ENCODE results near the gene KRTAP5-2. TPM values are rescaled to one million over a fixed set of nuclear protein-coding genes. Genes with fewer than 3 reads are reported as not detected.

Gene KRTAP5-2
- total and polyA plus RNA-seq, 2 of the 8 experiments (the other 6 are each of a cell fraction or from before 2014, with no cell fraction given): not detected

- Histone ChIP-seq H2BK120ac (replicated peaks; ENCODE audit: low read depth, low read length) (no peak overlapping the region), H3K9me3 (ENCODE audit: insufficient read depth in 2 of 2, low read depth in 1 of 2, low read length in 1 of 2) (no peaks in the 10 kb centered on the region), H3K23ac (ENCODE audit: insufficient read length) (no peak overlapping the region), H2BK5ac (ENCODE audit: low read depth, low read length) (no peak overlapping the region), H4K8ac (ENCODE audit: extremely low read depth, insufficient read depth, low read length) (no peak overlapping the region), H3K14ac (ENCODE audit: insufficient read length) (no peak overlapping the region), H3K79me1 (ENCODE audit: low read depth, low read length) (no peaks in the 10 kb centered on the region), H3K18ac (ENCODE audit: extremely low read depth, low read length) (peak overlapping the region; percentile 32; the same call in 1 of the 2 replicates), H3K56ac (replicated peaks; ENCODE audit: insufficient read length, low read depth, low read length) (no peak overlapping the region), H2AK5ac (ENCODE audit: low read depth, low read length) (no peak overlapping the region), H2BK15ac (ENCODE audit: low read length) (no peak overlapping the region), H4K91ac (replicated peaks; ENCODE audit: insufficient read length, low read length) (no peak overlapping the region), H3K79me2 (ENCODE audit: control insufficient read depth in 1 of 2, insufficient read depth in 2 of 2, low read length in 2 of 2) (no peaks in the 10 kb centered on the region), H3K4me2 (ENCODE audit: insufficient read depth in 1 of 2, low read depth in 2 of 2, low read length in 2 of 2) (peak overlapping the region; percentile 2 to 43; a peak in 3 of 4 replicates), H3K4me3 (ENCODE audit: extremely low read depth in 1 of 4, insufficient read depth in 2 of 4, low read depth in 3 of 4, low read length in 4 of 4) (peak overlapping the region in 1 of 4 experiments; percentile 48; a peak in 2 of 8 replicates), H3K36me3 (ENCODE audit: control insufficient read depth in 2 of 4, insufficient read depth in 4 of 4, low read length in 3 of 4) (no peaks in the 10 kb centered on the region; a peak in 1 of 8 replicates), H3K27ac (ENCODE audit: low read depth, low read length) (no peak overlapping the region), H3K23me2 (ENCODE audit: low read depth, low read length) (peaks cover 5% of the 10 kb centered on the region; the same call in 1 of the 2 replicates), H3K4me1 (replicated peaks in 1 of 4; ENCODE audit: control insufficient read depth in 3 of 4, insufficient read depth in 4 of 4, low read length in 3 of 4) (peaks cover 8 to 47% (median 39%) of the 10 kb centered on the region in 4 experiments), H4K20me1 (replicated peaks in 1 of 2; ENCODE audit: control insufficient read depth in 1 of 2, insufficient read depth in 2 of 2, low read length in 2 of 2) (peaks cover 2 to 14% of the 10 kb centered on the region in 2 experiments), H2BK20ac (ENCODE audit: low read length) (no peak overlapping the region), H3K4ac (replicated peaks; ENCODE audit: insufficient read length, low read depth, low read length) (no peak overlapping the region), H2BK12ac (ENCODE audit: low read depth, low read length) (no peak overlapping the region; the same call in 1 of the 2 replicates), H2AFZ (ENCODE audit: low read length) (no peak overlapping the region), H4K5ac (ENCODE audit: insufficient read length, low read depth, low read length) (no peak overlapping the region), H3K27me3 (replicated peaks in 1 of 4; ENCODE audit: control insufficient read depth in 3 of 4, extremely low read depth in 1 of 4, insufficient read depth in 3 of 4, low read length in 3 of 4) (peaks cover 18 to 55% (median 47%) of the 10 kb centered on the region in 4 experiments), H3K9ac (replicated peaks in 1 of 4; ENCODE audit: extremely low read depth in 1 of 4, low read depth in 3 of 4, low read length in 3 of 4) (no peak overlapping the region)
- ChIA-PET CTCF (ENCODE audit: partially characterized antibody) (interaction anchor here (0.7 to 9.6 kb wide), 6 partner anchors 9 to 750 kb away, joined by 3 to 140 read pairs (median 19); partner anchors contain the start of gene DUSP8), POLR2A (ENCODE audit: partially characterized antibody) (interaction anchor here (0.7 to 7.0 kb wide), 4 partner anchors 8 to 204 kb away, joined by 3 to 60 read pairs (median 32); no protein-coding TSS in a partner anchor)
- no peak for FAIRE-seq
- TF ChIP-seq ATF3 (IDR thresholded peaks at IDR 0.05; ENCODE audit: insufficient read depth, low read depth, low read length): no peak
- no peak for TF ChIP-seq SIX5 (IDR thresholded peaks at IDR 0.05; ENCODE audit: low read depth, low read length)
- TF ChIP-seq TAF1 (IDR thresholded peaks at IDR 0.05; ENCODE audit: low read depth, low read length): no peak
- TF ChIP-seq BRCA1 (IDR thresholded peaks at IDR 0.05; ENCODE audit: low read depth, low read length): no peak
- TF ChIP-seq NANOG (IDR thresholded peaks at IDR 0.05; ENCODE audit: insufficient read depth, low read depth, low read length, poor library complexity, severe bottlenecking): no peak
- no peak for TF ChIP-seq MAFK (IDR thresholded peaks at IDR 0.05; ENCODE audit: low read depth, low read length)
- no peak for TF ChIP-seq SIN3A (conservative IDR thresholded peaks at IDR 0.05 in 1 of 2, IDR thresholded peaks at IDR 0.05 in 1 of 2; ENCODE audit: low read depth in 1 of 2, low read length in 2 of 2)
- TF ChIP-seq RXRA (IDR thresholded peaks at IDR 0.05; ENCODE audit: insufficient read depth, low read depth, low read length): no peak
- TF ChIP-seq SP2 (IDR thresholded peaks at IDR 0.05; ENCODE audit: low read length): no peak
- no peak for TF ChIP-seq TAF7 (optimal IDR thresholded peaks at IDR 0.05; ENCODE audit: borderline replicate concordance, low read depth, low read length)
- TF ChIP-seq KDM5A (IDR thresholded peaks at IDR 0.05; ENCODE audit: low read length): no peak
- no peak for TF ChIP-seq SP4 (IDR thresholded peaks at IDR 0.05; ENCODE audit: low read length)
- DNase-seq (ENCODE audit: low read depth in 1 of 2, low spot score in 2 of 2): no peak
- 47% methylated on average over 6 of the region's 9 CpGs; no CpG with 5 or more reads in 1 of the 2 experiments for WGBS, 2 experiments (ENCODE audit: extremely low coverage in 1 of 2, insufficient coverage in 1 of 2, insufficient read length in 1 of 2, insufficient replicate concordance in 2 of 2, low coverage in 1 of 2, low lambda C conversion rate in 2 of 2, missing lambda C conversion rate in 1 of 2)
Measured at GRCh38 chr11:1555713-1556153, 42.4 kb downstream of the KRTAP5-2 start.

All from H1 (cell line).